SK-N-SH (cell line): ENCODE data around the gene TPSG1.

Experiments used
- CTCF ChIP-seq: fragments of 200-600 bp; sonication (generic); IDR thresholded peaks from 2 replicates; pipeline ENCODE4 v1.6.1; 2017; ENCODE audit warnings: antibody characterized with exemption, mild to moderate bottlenecking, moderate library complexity
- EZH2phosphoT487 ChIP-seq: fragments of 200-600 bp; sonication (generic); IDR thresholded peaks from 2 replicates; pipeline ENCODE4 v1.6.1; 2017; ENCODE audit warnings: low read depth, mixed run types, mild to moderate bottlenecking, antibody characterized with exemption, moderate library complexity, borderline replicate concordance

- no peak for TF ChIP-seq EZH2phosphoT487
- TF ChIP-seq CTCF: no peak
Measured at GRCh38 chr16:1206326-1206725, 18.7 kb downstream of the TPSG1 start.
